Natural killer cell (primary cell): ENCODE measurements around the gene P2RX1. TPM values are rescaled to one million over a fixed set of nuclear protein-coding genes. Genes with fewer than 3 reads are reported as not detected.

Experiments
- ATAC-seq, 3 donors: fragments of 150-1000 bp in 2 of 3; fragments of 200-7000 bp in 1 of 3; cut with Tn5 transposase; 1 replicate in 1 of 3; 2 replicates in 2 of 3; pipeline ENCODE4 v1.10.0; 2021; ENCODE audit warnings: mild to moderate bottlenecking in 2 of 3, moderate library complexity in 2 of 3
- DNase-seq, 2 donors: peaks; one replicate each; pipeline versions ENCODE4 v3.0.0 to v3.0.0-alpha.2; 2013 to 2021; ENCODE audit warnings: mixed read lengths in 1 of 2
- H3K27ac ChIP-seq: one replicate; pipeline ENCODE4 v1.5.1; 2013; ENCODE audit warnings: mild to moderate bottlenecking, low read length
- H3K27me3 ChIP-seq: one replicate; pipeline ENCODE4 v1.6.1; 2013; ENCODE audit warnings: low read length; ENCODE audit not compliant: control insufficient read depth, insufficient read depth
- H3K36me3 ChIP-seq: one replicate; pipeline ENCODE4 v1.6.1; 2013; ENCODE audit warnings: low read length; ENCODE audit not compliant: control insufficient read depth, insufficient read depth
- H3K4me1 ChIP-seq: one replicate; pipeline ENCODE4 v1.6.1; 2013; ENCODE audit warnings: low read length; ENCODE audit not compliant: control insufficient read depth, insufficient read depth
- H3K4me3 ChIP-seq: one replicate; pipeline ENCODE4 v1.5.1; 2013; ENCODE audit warnings: low read length
- H3K9me3 ChIP-seq: one replicate; pipeline ENCODE4 v1.6.1; 2013; ENCODE audit warnings: low read length; ENCODE audit not compliant: control insufficient read depth, insufficient read depth
- H3K27ac Mint-ChIP-seq, 2 donors: one replicate each; pipeline ENCODE4 v1.8.0; 2022; ENCODE audit warnings: mild to moderate bottlenecking in 2 of 2, mixed read lengths in 2 of 2, moderate library complexity in 1 of 2
- H3K27me3 Mint-ChIP-seq, 2 donors: one replicate each; pipeline ENCODE4 v1.8.0; 2022; ENCODE audit warnings: low read depth in 2 of 2, mixed read lengths in 2 of 2
- H3K36me3 Mint-ChIP-seq: one replicate; pipeline ENCODE4 v1.8.0; 2022; ENCODE audit warnings: mixed read lengths
- H3K4me1 Mint-ChIP-seq, 2 donors: one replicate each; pipeline ENCODE4 v1.8.0; 2022; ENCODE audit warnings: mixed read lengths in 2 of 2
- H3K4me3 Mint-ChIP-seq: one replicate; pipeline ENCODE4 v1.8.0; 2022; ENCODE audit warnings: mild to moderate bottlenecking, moderate library complexity, mixed read lengths
- H3K9me3 Mint-ChIP-seq, 2 donors: one replicate each; pipeline ENCODE4 v1.8.0; 2022; ENCODE audit warnings: mixed read lengths in 2 of 2
- WGBS: methylation state at CpG from one replicate; pipeline ENCODE4 v1.1.7; 2013; ENCODE audit warnings: missing lambda C conversion rate; ENCODE audit not compliant: insufficient coverage; 5-methylcytosine and 5-hydroxymethylcytosine counted together
- intact Hi-C: fragments of 100-400 bp; cut with micrococcal nuclease; formaldehyde crosslinking; loops from one replicate; pipeline ENCODE4 v1.14.2; 2022
- total RNA-seq, 4 donors: library from RNA; stranded (reverse); fragments of 120-200 nt in 1 of 4; gene quantifications; one replicate each; pipeline versions ENCODE4 v1.2.3 to v1.2.4, GENCODE V29; 2013 to 2022
- TF ChIP-seq, protein P1 (sequence below): fragments of 200-600 bp; IDR thresholded peaks from one replicate; pipeline ENCODE4 v1.8.0; 2022; ENCODE audit warnings: antibody characterized with exemption

The P2RX1 gene
- total RNA-seq, 3 donors from 2014 or later (not counting 1 experiment from before 2014, with no cell fraction given) = 2.3 to 15.3 (median 13.4) TPM

DNA sequence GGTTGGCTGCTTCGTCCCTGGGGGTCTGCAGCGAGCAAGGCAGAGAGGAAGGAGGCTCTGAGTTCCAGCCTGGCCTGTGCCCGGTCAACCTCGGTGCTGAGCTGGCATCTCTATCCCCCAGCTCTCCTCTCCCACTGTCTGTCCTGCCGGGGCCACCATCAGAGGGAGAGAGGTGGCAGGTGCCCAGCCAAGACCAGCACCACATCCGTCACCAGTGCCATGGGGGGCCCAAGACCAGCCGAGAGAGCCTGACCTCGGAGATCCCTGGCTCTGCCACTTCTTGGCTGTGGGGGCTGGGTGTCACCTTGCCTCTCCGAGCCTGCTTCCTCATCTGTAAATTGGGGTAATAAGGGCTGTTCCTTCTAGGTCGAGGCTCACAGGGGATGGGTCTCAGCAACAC, 560 bp upstream of the P2RX1 start:
- H3K4me3 Mint-ChIP-seq = peak overlapping the region; percentile 53
- peaks cover 24 to 35% of the 10 kb centered on the region in 2 donors for H3K4me1 Mint-ChIP-seq
- WGBS = 12% methylated on average over 10 of the region's 10 CpGs
- intact Hi-C loops = loop anchor here (1.0 kb wide), 1 partner anchor 157 kb away; no protein-coding TSS in a partner anchor
- H3K36me3 ChIP-seq = no peaks in the 10 kb centered on the region
- H3K4me1 ChIP-seq = peaks cover 48% of the 10 kb centered on the region
- no peaks in the 10 kb centered on the region for H3K36me3 Mint-ChIP-seq
- H3K27ac ChIP-seq = peak overlapping the region; percentile 92
- peaks cover 0 to 7% of the 10 kb centered on the region in 2 donors for H3K27me3 Mint-ChIP-seq
- peak overlapping the region in 1 of 2 donors; percentile 91 for H3K27ac Mint-ChIP-seq
- H3K27me3 ChIP-seq = no peaks in the 10 kb centered on the region
- no peaks in the 10 kb centered on the region for H3K9me3 Mint-ChIP-seq
- DNase-seq (peak in 1 of 2 donors; percentile 23), ATAC-seq (peak in 2 of 3 donors; percentile 5 to 14)
- no peaks in the 10 kb centered on the region for H3K9me3 ChIP-seq
- peak overlapping the region; percentile 10 for H3K4me3 ChIP-seq
- TF ChIP-seq, protein P1, sequence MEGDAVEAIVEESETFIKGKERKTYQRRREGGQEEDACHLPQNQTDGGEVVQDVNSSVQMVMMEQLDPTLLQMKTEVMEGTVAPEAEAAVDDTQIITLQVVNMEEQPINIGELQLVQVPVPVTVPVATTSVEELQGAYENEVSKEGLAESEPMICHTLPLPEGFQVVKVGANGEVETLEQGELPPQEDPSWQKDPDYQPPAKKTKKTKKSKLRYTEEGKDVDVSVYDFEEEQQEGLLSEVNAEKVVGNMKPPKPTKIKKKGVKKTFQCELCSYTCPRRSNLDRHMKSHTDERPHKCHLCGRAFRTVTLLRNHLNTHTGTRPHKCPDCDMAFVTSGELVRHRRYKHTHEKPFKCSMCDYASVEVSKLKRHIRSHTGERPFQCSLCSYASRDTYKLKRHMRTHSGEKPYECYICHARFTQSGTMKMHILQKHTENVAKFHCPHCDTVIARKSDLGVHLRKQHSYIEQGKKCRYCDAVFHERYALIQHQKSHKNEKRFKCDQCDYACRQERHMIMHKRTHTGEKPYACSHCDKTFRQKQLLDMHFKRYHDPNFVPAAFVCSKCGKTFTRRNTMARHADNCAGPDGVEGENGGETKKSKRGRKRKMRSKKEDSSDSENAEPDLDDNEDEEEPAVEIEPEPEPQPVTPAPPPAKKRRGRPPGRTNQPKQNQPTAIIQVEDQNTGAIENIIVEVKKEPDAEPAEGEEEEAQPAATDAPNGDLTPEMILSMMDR = no peak

DNA sequence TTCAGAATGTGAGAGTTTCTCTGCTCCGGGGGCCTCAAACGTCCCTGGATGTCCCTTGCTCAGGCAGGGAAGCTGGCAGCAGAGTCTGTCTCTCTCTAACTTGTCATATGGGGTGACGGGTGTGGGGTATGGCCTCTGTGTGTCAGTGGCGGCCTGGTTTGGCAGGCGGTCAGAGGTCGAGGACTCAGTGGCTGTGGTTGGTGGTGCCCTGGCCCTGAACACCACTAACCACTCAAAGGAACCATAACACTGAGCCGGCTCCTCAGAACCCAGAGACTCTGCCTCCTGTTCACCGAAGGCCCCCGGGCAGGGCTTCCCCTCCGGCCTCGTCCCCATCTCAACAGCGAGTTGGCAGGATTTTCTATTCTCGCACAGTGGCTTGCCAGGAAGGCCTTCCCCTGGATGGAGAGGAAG, 677 bp downstream of the P2RX1 start:
- H3K27me3 Mint-ChIP-seq = peaks cover 0 to 13% of the 10 kb centered on the region in 2 donors
- H3K27me3 ChIP-seq = no peaks in the 10 kb centered on the region
- no peaks in the 10 kb centered on the region for H3K9me3 ChIP-seq
- no peaks in the 10 kb centered on the region for H3K9me3 Mint-ChIP-seq
- H3K4me1 Mint-ChIP-seq = peaks cover 33 to 44% of the 10 kb centered on the region in 2 donors
- peak overlapping the region; percentile 88 for H3K4me3 Mint-ChIP-seq
- peak overlapping the region; percentile 92 for H3K27ac ChIP-seq
- peaks cover 61% of the 10 kb centered on the region for H3K4me1 ChIP-seq
- H3K36me3 ChIP-seq = no peaks in the 10 kb centered on the region
- TF ChIP-seq, protein P1 = no peak
- intact Hi-C loops = no loop called here
- DNase-seq (peak; percentile 31 to 57), ATAC-seq (peak; percentile 40 to 64 (median 53))
- H3K27ac Mint-ChIP-seq = peak overlapping the region; percentile 85 to 91
- no peaks in the 10 kb centered on the region for H3K36me3 Mint-ChIP-seq
- H3K4me3 ChIP-seq = peak overlapping the region; percentile 39
- WGBS = 15% methylated on average over 13 of the region's 13 CpGs

DNA sequence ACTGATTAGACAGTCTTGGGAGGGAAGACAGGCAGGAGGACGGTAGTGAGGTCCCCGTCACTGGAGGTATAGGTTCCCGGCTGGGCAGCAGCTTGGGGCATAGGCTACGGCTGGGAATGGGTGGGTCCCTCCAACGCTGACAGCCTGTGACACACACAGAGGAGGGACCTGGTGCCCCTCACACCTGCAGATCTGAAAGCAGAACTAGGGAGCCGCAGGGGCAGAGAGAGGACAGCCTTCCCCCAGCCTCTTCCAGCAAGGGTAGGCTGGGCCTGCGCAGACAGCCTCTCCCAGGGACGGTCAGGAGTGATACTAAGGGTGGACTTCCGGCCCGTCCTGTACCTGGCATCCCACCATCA, 2.0 kb downstream of the P2RX1 start:
- peak overlapping the region; percentile 47 for H3K4me3 Mint-ChIP-seq
- TF ChIP-seq, protein P1 = no peak
- Histone ChIP-seq H3K4me3 (peak overlapping the region; percentile 39), H3K4me1 (peaks cover 66% of the 10 kb centered on the region), H3K27me3 (no peaks in the 10 kb centered on the region), H3K9me3 (no peaks in the 10 kb centered on the region), H3K27ac (peak overlapping the region; percentile 92), H3K36me3 (no peaks in the 10 kb centered on the region)
- peaks cover 0 to 13% of the 10 kb centered on the region in 2 donors for H3K27me3 Mint-ChIP-seq
- intact Hi-C loops = loop anchor here (1.0 to 5.0 kb wide), 2 partner anchors 52 to 90 kb away; no protein-coding TSS in a partner anchor
- peak overlapping the region; percentile 23 to 59 for H3K27ac Mint-ChIP-seq
- no peaks in the 10 kb centered on the region for H3K36me3 Mint-ChIP-seq
- H3K9me3 Mint-ChIP-seq = no peaks in the 10 kb centered on the region
- peak in 1 of 3 donors; percentile 6 for ATAC-seq
- DNase-seq = no peak
- peaks cover 33 to 44% of the 10 kb centered on the region in 2 donors for H3K4me1 Mint-ChIP-seq
- 49% methylated on average over 10 of the region's 10 CpGs for WGBS
